ENCODE measurements around the gene GLOD5. TPM values are rescaled to one million over a fixed set of nuclear protein-coding genes. Genes with fewer than 3 reads are reported as not detected.

The GLOD5 gene
- total RNA-seq, 1 donor from 2014 or later: not detected

- H3K4me1 Mint-ChIP-seq (ENCODE audit: low read depth): no peaks in the 10 kb centered on the region
- DNase-seq (ENCODE audit: low spot score, unreplicated experiment): no peak
- peaks cover 7% of the 10 kb centered on the region for H3K9me3 Mint-ChIP-seq (ENCODE audit: low read depth)
- H3K36me3 Mint-ChIP-seq (ENCODE audit: insufficient read depth): no peaks in the 10 kb centered on the region
- no peak overlapping the region for H3K27ac Mint-ChIP-seq
- no peak overlapping the region for H3K4me3 Mint-ChIP-seq (ENCODE audit: low read depth)
- no peaks in the 10 kb centered on the region for H3K27me3 Mint-ChIP-seq
- TF ChIP-seq CTCF (IDR thresholded peaks at IDR 0.05; ENCODE audit: unreplicated experiment): no peak
These were observed 9.0 kb upstream of the GLOD5 start for GRCh38 chrX:48752498-48752897.

GRCh38 chrX:48753708-48754228 is 7.8 kb upstream of the GLOD5 start:
- no peaks in the 10 kb centered on the region for H3K4me1 Mint-ChIP-seq (ENCODE audit: low read depth)
- peaks cover 7% of the 10 kb centered on the region for H3K9me3 Mint-ChIP-seq (ENCODE audit: low read depth)
- H3K27me3 Mint-ChIP-seq: no peaks in the 10 kb centered on the region
- no peak overlapping the region for H3K27ac Mint-ChIP-seq
- H3K4me3 Mint-ChIP-seq (ENCODE audit: low read depth): no peak overlapping the region
- no peak for DNase-seq (ENCODE audit: low spot score, unreplicated experiment)
- H3K36me3 Mint-ChIP-seq (ENCODE audit: insufficient read depth): no peaks in the 10 kb centered on the region
- no peak for TF ChIP-seq CTCF (IDR thresholded peaks at IDR 0.05; ENCODE audit: unreplicated experiment)

- H3K4me1 Mint-ChIP-seq (ENCODE audit: low read depth): no peaks in the 10 kb centered on the region
- H3K4me3 Mint-ChIP-seq (ENCODE audit: low read depth): no peak overlapping the region
- no peaks in the 10 kb centered on the region for H3K27me3 Mint-ChIP-seq
- no peaks in the 10 kb centered on the region for H3K36me3 Mint-ChIP-seq (ENCODE audit: insufficient read depth)
- H3K9me3 Mint-ChIP-seq (ENCODE audit: low read depth): peaks cover 8% of the 10 kb centered on the region
- no peak for TF ChIP-seq CTCF (IDR thresholded peaks at IDR 0.05; ENCODE audit: unreplicated experiment)
- no peak overlapping the region for H3K27ac Mint-ChIP-seq
- no peak for DNase-seq (ENCODE audit: low spot score, unreplicated experiment)
These were observed 7.3 kb upstream of the GLOD5 start for GRCh38 chrX:48754238-48754637.

- no peaks in the 10 kb centered on the region for H3K36me3 Mint-ChIP-seq (ENCODE audit: insufficient read depth)
- peaks cover 8% of the 10 kb centered on the region for H3K9me3 Mint-ChIP-seq (ENCODE audit: low read depth)
- TF ChIP-seq CTCF (IDR thresholded peaks at IDR 0.05; ENCODE audit: unreplicated experiment): no peak
These were observed 7.7 kb downstream of the GLOD5 start for GRCh38 chrX:48769230-48769629.

GRCh38 chrX:48770296-48770695 is 8.7 kb downstream of the GLOD5 start:
- Mint-ChIP-seq H3K27ac (no peak overlapping the region), H3K4me3 (ENCODE audit: low read depth) (no peak overlapping the region), H3K4me1 (ENCODE audit: low read depth) (no peaks in the 10 kb centered on the region), H3K27me3 (peaks cover 2% of the 10 kb centered on the region), H3K9me3 (ENCODE audit: low read depth) (peaks cover 11% of the 10 kb centered on the region), H3K36me3 (ENCODE audit: insufficient read depth) (no peaks in the 10 kb centered on the region)
- no peak for DNase-seq (ENCODE audit: low spot score, unreplicated experiment)
- TF ChIP-seq CTCF (IDR thresholded peaks at IDR 0.05; ENCODE audit: unreplicated experiment): no peak

More at GRCh38 chrX:48769230-48769629, 7.7 kb downstream of the GLOD5 start:
- no peak for DNase-seq (ENCODE audit: low spot score, unreplicated experiment)
- Mint-ChIP-seq H3K4me3 (ENCODE audit: low read depth) (no peak overlapping the region), H3K27ac (no peak overlapping the region), H3K27me3 (no peaks in the 10 kb centered on the region), H3K4me1 (ENCODE audit: low read depth) (no peaks in the 10 kb centered on the region)

All from progenitor cell of endocrine pancreas (in vitro differentiated cells).